ENCODE data around the gene CDC25C.

Gene CDC25C

GRCh38 chr5:138331449-138332368 is at the start of gene CDC25C:
TSS of gene CDC25C (minus strand) at chr5:138331804. CDS start at chr5:138331180, 624 bp downstream.
- peak; percentile 97 for DNase-seq (ENCODE audit: low read depth in 2 of 2)

DNA sequence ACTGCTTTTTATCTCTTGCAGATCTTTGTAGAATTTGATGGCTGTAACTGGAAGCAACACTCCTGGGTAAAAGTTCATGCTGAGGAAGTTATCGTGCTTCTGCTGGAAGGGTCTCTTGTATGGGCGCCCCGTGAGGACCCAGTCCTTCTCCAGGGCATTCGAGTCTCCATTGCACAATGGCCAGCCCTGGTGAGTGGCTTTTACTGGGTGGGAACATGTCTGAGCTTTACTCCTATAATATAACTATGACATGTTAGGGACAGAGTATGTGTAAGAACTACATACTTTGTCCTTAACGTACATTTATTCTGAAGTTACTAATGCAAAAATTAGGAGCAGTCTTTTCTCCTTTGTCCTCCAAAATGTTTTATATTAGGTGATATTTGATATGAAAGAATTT is 41.0 kb upstream of the CDC25C start:
- DNase-seq (ENCODE audit: low read depth in 2 of 2), result no peak

DNA sequence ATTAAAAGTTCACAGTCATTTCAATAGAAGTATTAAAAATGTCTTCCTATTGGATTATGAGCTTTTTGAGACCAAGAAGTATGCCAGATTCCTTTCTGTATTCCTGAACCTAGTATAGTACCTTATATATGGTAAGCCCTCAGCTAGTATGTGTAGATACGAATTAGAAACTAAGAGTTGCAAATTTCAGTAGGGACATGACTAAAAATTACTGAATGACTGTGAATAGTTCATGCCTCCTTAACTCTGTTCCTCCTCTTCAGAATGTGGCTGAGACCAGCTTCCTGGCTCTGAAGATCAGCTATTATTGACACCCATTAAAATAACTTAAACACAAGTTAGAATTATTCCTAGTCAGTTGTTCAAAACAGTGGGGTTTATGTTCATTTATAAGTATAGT is 40.6 kb upstream of the CDC25C start:
- no peak for DNase-seq (ENCODE audit: low read depth in 2 of 2)

DNA sequence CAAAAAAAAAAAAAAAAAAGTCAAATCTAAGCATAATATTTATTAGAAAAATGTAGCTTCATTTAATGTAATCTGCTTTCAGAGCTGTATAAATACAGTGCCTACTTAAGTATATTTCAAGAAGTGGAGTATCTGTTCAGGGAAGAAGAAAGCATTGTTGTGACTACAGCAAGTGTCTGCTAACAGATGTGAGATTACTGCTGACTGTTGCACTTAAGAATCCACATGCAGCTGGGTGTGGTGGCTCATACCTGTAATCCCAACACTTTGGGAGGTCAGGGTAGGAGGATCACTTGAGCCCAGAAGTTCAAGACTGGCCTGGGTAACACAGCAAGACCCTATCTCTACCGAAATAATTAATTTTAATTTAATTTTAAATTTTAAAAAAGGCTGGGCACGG is 39.9 kb upstream of the CDC25C start:
- no peak for DNase-seq (ENCODE audit: low read depth in 2 of 2)

DNA sequence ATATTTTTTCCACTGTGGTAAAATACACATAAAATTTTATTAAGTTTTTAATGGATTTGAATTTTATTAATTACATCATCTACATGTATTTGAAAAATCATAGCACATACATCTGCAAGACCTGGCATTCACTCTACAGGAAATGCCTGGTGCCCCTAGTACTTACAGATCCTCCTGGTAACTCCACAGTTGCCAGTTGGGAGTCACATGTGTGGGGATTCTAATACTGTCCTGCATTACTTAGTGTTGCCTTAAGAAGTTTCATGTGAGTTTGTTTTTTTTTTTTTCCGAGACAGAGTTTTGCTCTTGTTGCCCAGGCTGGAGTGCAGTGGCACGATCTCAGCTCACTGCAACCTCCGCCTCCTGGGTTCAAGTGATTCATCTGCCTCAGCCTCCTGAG is 38.9 kb upstream of the CDC25C start:
- DNase-seq (ENCODE audit: low read depth in 2 of 2), result no peak

GRCh38 chr5:138369706-138370105 is 38.1 kb upstream of the CDC25C start:
- DNase-seq (ENCODE audit: low read depth in 2 of 2), result no peak

DNA sequence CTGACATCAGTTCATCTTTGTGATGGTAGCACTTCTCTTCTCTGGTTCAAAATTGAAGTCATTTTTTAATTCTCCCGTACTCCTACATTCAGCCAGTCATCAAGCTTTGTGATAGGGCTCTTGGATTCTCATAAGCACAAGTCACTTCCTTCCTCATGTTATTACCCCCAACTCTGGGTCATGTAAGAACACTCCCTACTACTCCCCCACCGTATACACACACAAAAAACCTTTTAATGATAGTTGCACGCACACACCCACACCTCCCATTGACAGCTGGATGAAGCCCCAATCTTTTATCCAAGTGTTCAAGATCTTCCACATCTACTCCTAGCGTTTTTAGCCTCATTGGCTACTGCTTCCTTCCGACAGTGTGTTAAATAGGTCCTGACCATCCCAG is 37.7 kb upstream of the CDC25C start:
- DNase-seq (ENCODE audit: low read depth in 2 of 2), result no peak

DNA sequence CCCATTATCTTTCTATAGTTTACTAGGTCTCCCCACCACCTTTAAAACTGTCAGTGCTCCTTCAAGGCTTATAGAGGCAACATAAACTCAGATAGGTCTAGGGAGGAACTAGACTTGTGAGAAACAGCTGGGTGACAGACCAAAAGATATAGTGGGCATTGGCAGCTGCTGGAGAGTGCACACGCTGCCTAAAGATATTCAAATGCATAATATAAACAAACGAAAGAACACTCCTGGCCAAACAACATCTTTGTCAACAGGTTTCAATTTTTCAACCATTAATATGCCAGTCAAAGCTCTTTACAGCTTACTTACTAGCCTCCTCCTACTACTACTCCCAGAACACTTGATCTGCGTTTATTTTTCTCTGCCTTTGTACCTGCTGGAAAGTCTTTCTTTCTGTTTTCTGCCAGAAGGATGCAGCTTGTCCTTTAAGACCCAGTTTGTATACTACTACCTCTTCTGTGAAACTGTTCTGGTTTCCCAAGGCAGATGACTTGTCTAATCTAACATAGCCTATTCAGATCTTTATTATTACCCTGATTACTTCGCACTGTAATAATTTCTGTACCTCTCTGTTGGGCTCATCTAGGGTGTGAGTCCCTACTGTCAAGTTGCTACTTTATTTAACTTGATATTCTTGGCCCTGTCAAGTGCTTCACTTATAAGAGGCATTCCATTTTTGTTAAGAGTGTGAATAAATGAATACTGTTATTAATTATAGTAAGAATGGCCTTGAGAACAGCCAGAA is 35.2 kb upstream of the CDC25C start:
- DNase-seq (ENCODE audit: low read depth in 2 of 2), result no peak

DNA sequence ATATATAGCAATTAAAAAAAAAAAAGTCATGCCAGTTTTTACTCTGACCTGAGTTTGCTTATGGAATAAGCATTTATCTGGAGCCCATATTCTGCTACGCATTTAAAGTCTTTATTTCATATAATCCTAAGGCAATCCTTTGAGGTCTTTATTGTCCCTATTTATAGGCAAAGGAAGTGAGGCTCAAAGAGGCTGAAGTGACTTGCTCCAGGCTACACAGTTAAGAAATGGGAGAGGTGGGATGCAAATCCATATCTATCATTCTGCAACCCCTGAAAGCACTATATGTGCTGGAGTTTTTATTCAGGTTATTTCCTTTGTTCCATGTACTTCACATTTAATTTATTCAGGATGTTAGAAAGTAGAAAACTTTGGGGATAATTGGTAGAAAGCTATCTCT is 33.0 kb upstream of the CDC25C start:
- no peak for DNase-seq (ENCODE audit: low read depth in 2 of 2)

DNA sequence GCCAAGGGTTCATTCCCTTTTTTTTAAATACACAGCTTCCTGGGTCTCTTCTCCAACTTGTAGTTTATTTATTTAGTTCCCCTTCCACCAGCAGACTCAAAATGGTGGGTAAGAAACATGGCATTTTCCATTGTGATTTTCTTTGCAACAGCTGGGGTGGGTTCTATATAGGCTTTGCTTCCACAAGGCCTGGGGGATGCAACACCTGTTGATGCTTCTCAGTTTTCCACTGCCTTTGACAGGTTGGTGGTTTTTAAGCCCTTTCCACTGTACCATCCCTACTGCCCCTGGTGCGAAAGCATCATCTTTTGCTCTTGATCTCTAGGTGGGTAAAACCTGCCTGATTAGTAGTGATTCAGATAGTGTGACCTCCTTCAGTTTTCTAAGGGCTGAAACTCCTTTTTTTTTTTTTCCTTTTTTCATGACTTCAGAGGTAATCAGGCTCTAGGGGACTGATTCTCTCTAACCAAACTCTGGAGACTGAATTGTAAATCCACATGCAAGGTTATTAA is 29.4 kb upstream of the CDC25C start:
- no peak for DNase-seq (ENCODE audit: low read depth in 2 of 2)

DNA sequence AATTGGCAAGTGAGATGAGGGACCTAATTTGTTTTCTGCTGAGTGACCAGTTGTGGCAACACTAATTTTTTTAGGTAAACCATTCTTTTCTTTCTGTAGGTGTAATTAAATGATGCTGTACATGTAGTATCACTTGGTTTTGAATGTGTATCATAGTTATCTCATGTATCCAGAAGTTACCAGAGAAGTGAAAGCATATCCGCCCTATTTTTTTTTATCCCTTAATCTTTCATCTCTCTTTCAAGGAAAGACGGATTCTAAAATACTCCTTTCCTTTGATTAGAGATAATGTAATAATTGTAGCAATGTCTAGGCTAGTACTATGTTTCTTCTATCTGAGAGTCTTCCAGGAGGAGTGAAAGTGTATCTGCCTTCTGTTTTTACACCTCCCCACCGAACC is 28.0 kb upstream of the CDC25C start:
- DNase-seq (ENCODE audit: low read depth in 2 of 2), result no peak

- peak in 1 of 2 donors; percentile 24 for DNase-seq (ENCODE audit: low read depth in 2 of 2)
Measured at GRCh38 chr5:138354926-138355378, 23.3 kb upstream of the CDC25C start.

DNA sequence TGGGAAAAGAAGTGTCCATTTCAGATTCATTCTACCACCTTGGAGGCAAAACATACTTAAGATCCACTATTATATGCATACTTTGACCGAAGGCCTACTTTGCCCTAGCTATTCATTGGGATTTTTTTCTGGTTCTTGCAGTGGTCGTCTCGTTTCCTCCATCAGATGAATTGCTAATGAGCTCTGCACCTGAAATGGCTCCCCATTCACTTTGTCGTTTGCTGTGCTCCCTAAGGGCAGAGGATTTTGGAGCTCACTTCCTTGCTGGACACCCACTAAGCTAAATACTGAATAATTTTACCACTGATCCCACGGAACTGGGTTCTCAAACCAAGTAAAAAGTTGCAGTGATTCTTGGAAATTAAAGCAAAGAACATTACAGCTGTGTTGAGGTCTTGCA is 22.8 kb upstream of the CDC25C start:
- no peak for DNase-seq (ENCODE audit: low read depth in 2 of 2)

GRCh38 chr5:138353560-138354080 is 22.0 kb upstream of the CDC25C start:
- peak in 1 of 2 donors; percentile 6 for DNase-seq (ENCODE audit: low read depth in 2 of 2)

DNA sequence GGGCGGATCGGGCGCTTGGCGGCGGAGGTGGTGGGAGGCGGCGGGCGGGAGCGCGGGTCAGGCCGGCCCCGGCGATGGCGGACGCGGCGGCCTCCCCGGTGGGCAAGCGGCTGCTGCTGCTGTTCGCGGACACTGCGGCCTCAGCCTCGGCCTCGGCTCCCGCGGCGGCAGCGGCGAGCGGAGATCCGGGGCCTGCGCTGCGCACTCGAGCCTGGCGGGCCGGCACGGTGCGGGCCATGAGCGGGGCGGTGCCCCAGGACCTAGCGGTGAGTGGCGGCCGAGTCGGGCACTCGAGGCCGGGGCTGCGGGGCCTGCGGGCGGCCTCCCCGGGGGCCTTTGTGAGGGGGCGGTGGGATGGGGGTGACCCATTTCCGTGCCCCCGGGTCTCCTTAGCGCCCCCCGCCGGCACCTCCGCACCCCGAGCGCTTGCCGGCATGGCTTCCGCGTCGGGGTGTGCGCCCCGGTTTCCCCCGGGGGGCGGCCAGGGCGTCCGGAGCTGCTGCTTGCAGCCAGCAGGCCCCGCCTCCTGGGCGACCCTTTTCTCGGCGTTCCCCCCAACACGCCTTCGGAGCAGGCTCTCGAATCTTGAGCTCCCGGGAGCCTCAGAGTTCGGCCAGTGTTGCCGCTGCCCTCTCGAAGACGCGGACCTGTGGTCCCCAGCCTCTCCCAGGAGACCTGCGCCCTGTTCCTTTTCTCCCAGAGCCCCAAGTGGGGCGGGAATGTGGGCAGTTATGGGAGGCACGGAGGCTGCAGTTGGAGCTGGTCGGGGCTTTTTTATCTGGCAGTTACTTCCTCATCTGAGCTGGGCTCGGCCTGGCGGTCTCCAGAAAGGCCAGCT is 21.3 kb upstream of the CDC25C start:
- DNase-seq (ENCODE audit: low read depth in 2 of 2), result peak; percentile 36 to 72

DNA sequence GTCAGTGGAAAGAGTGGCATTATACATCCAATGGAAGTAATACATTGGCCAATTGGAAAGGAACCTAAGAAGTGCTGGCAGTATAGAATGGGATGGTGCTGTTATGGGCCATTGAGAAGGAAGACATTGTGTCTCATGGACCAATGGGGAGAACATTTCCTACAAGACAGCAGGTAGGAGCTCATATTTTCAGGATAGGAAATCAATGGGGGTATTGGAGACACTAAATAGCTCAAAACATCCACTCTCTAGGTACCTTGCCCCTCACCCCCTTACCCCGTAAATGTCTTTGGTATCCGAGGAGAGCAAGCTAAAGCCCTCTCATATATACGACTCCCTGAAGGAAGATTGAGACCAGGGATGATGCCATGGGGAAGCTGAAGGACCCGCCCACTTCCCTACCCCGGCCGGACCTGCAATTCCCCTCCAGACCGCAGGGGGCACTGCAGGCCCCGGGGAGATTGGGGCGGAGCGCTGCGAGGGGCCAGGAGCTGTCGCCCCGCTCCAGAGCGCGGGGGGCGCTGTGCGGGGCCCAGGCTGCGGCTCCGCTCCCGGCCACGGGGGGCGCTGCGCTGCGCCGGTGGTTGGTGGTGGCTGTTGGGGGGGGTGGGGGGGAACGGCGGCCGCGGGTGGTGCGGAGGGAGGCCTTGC is 20.6 kb upstream of the CDC25C start, which contains the start of gene KDM3B:
Gene KDM3B, plus strand, starts transcription at position 615 of the 651 bp plus-strand sequence. CDS start 111 bp downstream, outside the sequence.
- DNase-seq (ENCODE audit: low read depth in 2 of 2), result peak; percentile 74 to 84

GRCh38 chr5:138351517-138351916 is 19.9 kb upstream of the CDC25C start:
- DNase-seq (ENCODE audit: low read depth in 2 of 2), result no peak

- no peak for DNase-seq (ENCODE audit: low read depth in 2 of 2)
Measured at GRCh38 chr5:138351056-138351455, 19.5 kb upstream of the CDC25C start.

GRCh38 chr5:138350563-138350890 is 18.9 kb upstream of the CDC25C start:
- no peak for DNase-seq (ENCODE audit: low read depth in 2 of 2)

GRCh38 chr5:138349852-138350562 is 18.4 kb upstream of the CDC25C start:
- no peak for DNase-seq (ENCODE audit: low read depth in 2 of 2)
